Neural crest cell (in vitro differentiated cells): Measurements from ENCODE around the gene GPSM1. TPM values are rescaled to one million over a fixed set of nuclear protein-coding genes. Genes with fewer than 3 reads are reported as not detected.

Source experiments
- DNase-seq: peaks from one replicate; pipeline ENCODE4 v3.0.0; 2021; ENCODE audit warnings: low read depth, mixed read lengths, low spot score
- H3K27ac Mint-ChIP-seq: one replicate; pipeline ENCODE4 v1.8.0; 2021; ENCODE audit warnings: mild to moderate bottlenecking, mixed read lengths; ENCODE audit not compliant: unreplicated experiment
- H3K27me3 Mint-ChIP-seq: 2 replicates; pipeline ENCODE4 v1.8.0; 2021; ENCODE audit warnings: low read depth, mild to moderate bottlenecking, mixed read lengths
- H3K36me3 Mint-ChIP-seq: 2 replicates; pipeline ENCODE4 v1.8.0; 2021; ENCODE audit warnings: low read depth, mild to moderate bottlenecking, mixed read lengths
- H3K4me1 Mint-ChIP-seq: 2 replicates; pipeline ENCODE4 v1.8.0; 2021; ENCODE audit warnings: mixed read lengths
- H3K4me3 Mint-ChIP-seq: one replicate; pipeline ENCODE4 v1.8.0; 2021; ENCODE audit warnings: mild to moderate bottlenecking, mixed read lengths
- H3K9me3 Mint-ChIP-seq: 2 replicates; pipeline ENCODE4 v1.8.0; 2021; ENCODE audit warnings: mixed read lengths
- total RNA-seq: library from RNA; stranded (reverse); gene quantifications from 2 replicates; pipeline ENCODE4 v1.2.1, GENCODE V29; 2021
- TF ChIP-seq, protein P1 (sequence below): fragments of 200-600 bp; sonication (generic); conservative IDR thresholded peaks from 2 replicates; pipeline ENCODE4 v1.5.0; 2021; ENCODE audit warnings: antibody characterized with exemption, mild to moderate bottlenecking

The GPSM1 gene
- total RNA-seq, 1 donor from 2014 or later = 56.7 TPM

DNA sequence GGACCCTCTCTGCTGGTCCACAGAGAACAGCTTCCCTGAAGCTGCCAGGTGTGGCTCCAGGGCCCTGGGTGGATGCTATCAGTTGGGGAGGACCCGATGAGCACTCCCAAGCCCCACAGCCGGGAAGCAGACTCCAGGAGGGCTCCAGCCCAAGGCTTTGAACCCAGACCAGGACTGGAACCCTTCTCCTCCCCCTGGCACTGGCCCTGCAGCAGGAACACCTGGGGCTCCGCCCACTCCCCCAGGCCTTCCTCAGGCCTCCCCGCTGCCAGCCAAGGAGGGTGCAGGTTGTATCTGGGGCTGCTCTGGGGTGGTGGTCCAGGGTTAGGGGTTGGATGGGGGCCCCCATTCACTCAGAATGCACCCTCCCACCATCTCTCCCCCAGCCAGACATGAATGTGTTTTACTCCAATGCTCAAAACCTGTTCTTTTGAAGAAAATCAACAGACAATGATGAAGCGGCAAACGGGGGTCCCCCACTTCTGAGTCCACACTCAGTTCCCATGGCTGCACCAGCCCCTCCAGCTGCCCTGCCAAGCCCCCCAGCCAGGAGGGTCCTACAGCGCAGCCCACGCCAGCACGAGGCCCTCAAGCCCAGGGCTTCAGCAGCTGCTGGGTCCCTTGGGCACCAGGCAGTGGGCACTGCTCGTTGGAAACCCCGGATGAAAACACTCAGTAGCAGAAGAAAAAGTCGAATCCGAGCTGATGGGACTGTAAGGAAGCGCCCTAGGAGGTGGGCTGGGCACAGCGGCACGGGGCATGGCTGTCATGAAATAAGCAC is 46.6 kb upstream of the GPSM1 start:
- TF ChIP-seq, protein P1, sequence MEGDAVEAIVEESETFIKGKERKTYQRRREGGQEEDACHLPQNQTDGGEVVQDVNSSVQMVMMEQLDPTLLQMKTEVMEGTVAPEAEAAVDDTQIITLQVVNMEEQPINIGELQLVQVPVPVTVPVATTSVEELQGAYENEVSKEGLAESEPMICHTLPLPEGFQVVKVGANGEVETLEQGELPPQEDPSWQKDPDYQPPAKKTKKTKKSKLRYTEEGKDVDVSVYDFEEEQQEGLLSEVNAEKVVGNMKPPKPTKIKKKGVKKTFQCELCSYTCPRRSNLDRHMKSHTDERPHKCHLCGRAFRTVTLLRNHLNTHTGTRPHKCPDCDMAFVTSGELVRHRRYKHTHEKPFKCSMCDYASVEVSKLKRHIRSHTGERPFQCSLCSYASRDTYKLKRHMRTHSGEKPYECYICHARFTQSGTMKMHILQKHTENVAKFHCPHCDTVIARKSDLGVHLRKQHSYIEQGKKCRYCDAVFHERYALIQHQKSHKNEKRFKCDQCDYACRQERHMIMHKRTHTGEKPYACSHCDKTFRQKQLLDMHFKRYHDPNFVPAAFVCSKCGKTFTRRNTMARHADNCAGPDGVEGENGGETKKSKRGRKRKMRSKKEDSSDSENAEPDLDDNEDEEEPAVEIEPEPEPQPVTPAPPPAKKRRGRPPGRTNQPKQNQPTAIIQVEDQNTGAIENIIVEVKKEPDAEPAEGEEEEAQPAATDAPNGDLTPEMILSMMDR = no peak
- Mint-ChIP-seq H3K9me3 (no peaks in the 10 kb centered on the region), H3K27me3 (peaks cover 7% of the 10 kb centered on the region), H3K36me3 (no peaks in the 10 kb centered on the region), H3K4me3 (no peak overlapping the region), H3K27ac (no peak overlapping the region), H3K4me1 (no peaks in the 10 kb centered on the region)
- DNase-seq = no peak

DNA sequence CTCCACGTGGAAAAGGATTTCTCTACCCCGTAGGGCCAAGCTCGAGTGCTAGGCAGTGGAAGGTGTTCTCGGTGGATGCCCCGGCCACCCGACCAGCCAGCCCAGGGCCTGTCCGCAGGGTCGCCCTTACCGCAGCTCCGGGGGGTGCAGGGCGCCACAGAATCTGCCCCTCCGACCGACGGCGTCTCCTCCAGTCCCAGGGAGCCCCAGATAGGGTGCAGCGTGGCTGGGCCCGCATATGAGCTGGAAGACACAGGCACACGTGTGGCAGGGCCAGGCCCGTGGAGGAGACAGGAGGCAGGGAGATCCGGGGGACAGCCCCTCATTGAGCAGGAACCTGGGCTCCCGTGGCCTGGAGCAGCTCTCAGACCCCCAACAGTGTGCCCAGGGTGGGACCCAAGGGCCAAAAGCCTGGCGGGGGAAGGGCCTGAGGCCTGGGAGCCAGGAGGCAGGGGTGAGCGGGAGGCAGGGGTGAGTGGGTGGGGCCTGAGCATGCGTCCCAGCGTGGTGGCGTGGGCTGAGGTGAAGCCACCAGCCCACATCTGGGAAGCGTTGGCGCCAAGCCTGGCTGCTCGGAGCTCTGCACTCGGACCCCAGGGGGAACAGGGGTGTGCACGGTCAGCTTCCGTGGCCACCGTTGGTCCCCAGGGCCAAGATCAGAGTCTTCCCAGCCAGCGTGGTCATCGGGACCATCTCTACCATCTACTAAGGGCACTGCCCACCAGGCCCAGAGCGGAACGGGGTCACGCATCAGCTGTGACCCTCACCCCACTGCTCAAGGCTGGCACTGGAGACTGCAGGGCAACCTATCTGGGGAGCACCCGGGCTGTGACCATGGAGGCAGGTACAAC is 45.7 kb upstream of the GPSM1 start:
- no peak for DNase-seq
- Mint-ChIP-seq H3K4me1 (no peaks in the 10 kb centered on the region), H3K36me3 (no peaks in the 10 kb centered on the region), H3K4me3 (no peak overlapping the region), H3K27ac (no peak overlapping the region), H3K9me3 (no peaks in the 10 kb centered on the region), H3K27me3 (peaks cover 4% of the 10 kb centered on the region)
- TF ChIP-seq, protein P1 = no peak

DNA sequence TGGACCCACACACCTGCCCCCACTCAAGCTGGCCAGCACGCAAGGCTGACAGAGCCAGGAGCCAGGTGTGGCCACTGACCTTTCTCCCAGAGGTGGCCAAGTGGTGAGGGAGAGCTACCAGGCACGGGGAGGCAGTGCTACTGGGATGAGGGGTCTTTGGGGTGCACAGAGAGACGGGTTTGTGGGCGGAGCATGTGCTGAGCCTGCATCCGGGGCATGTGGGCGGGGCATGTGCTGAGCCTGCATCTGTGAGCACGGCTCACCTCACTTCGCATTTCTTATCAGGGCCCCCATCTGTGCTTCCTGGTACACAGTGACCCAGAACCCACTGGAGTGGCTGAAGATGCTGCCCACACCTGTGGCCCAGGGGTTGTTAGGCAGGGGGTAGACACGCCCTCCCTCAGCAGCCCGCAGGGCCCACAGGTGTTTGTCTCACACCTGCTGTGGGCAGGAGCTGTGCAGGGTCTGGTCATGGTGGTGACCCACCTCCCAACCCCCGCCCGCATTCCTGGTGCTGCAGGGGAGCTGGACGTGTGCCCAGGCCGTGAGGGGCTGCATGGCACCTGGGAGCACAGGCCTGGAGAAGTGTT is 45.0 kb upstream of the GPSM1 start:
- H3K4me1 Mint-ChIP-seq = no peaks in the 10 kb centered on the region
- DNase-seq = no peak
- no peaks in the 10 kb centered on the region for H3K9me3 Mint-ChIP-seq
- no peak overlapping the region for H3K27ac Mint-ChIP-seq
- H3K36me3 Mint-ChIP-seq = no peaks in the 10 kb centered on the region
- H3K27me3 Mint-ChIP-seq = peaks cover 7% of the 10 kb centered on the region
- TF ChIP-seq, protein P1 = no peak
- H3K4me3 Mint-ChIP-seq = no peak overlapping the region

DNA sequence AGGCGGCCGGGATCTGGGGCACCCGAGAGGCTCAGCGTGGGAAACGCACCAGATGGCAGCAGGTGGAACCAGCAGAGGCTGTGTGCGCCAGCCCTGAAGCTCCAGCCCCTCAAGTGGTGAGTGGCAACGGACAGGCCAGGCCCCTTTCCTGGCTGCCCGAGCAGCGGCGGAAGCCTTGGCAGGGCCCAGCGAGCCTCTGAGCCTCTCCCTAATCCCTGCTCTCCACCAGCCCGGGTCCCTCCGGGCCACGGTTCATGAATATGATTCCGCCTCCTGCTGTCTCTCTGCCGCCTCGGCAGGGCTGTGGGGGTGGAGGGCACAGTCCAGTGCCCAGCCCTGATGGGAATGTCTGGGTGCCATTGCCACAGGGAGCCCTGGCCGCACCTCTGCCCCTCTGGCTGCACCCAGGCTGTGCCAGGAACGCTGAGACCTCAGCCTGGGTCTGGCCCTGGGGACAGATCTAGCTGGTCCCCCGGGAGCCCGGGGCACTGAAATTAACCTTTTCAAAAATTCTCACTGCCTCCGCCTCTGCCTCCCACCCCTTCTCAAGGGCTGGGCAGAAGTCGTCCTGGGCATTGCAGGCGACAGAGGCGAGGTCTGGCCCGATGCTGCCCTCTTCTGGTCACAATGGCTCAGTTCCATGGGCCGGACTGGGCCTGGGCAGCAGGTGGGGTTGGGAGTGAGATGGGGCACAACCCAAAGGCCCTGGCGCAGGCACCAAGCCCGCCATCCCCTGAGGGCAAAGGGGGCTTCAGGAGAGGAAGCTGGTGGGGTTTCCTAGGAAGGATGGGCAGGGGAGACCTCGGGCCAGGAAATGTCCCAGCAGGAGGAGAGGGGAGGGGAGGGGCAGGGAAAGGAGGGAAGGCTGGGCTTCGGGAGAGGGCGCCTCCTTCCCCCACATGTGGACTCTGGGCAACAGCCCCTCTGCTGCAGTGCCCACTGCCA is 43.8 kb upstream of the GPSM1 start:
- peak; percentile 89 for DNase-seq
- Mint-ChIP-seq H3K36me3 (no peaks in the 10 kb centered on the region), H3K27ac (no peak overlapping the region), H3K4me1 (no peaks in the 10 kb centered on the region), H3K9me3 (no peaks in the 10 kb centered on the region), H3K4me3 (no peak overlapping the region), H3K27me3 (peaks cover 8% of the 10 kb centered on the region)
- TF ChIP-seq, protein P1 = peak; percentile 89

DNA sequence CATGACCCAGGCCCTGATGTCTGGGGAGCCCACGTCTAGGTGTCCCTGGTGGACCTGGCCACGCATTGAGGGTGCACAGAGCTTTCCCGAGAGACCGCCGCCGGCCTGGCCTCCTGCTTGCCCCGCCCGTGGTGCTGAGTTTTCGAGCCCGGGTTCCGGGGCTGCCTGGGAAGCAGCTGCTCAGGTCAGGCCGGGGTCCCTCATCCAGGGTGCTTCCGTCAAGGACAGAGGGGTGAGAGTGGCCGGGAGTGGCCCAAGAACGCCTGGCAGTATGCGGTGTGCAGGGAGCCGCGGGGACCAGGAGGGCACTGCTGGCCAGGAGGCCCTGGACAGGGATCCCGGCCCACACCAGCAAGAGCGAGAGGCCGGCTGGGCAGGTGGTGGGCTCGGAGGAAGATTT is 43.0 kb upstream of the GPSM1 start:
- TF ChIP-seq, protein P1 = no peak
- peaks cover 6% of the 10 kb centered on the region for H3K27me3 Mint-ChIP-seq
- no peak for DNase-seq
- H3K4me3 Mint-ChIP-seq = no peak overlapping the region
- H3K4me1 Mint-ChIP-seq = no peaks in the 10 kb centered on the region
- no peak overlapping the region for H3K27ac Mint-ChIP-seq
- H3K36me3 Mint-ChIP-seq = no peaks in the 10 kb centered on the region
- no peaks in the 10 kb centered on the region for H3K9me3 Mint-ChIP-seq
